GM19397 (cell line): ENCODE measurements around the gene TIFAB.

ENCODE experiments used
- ATAC-seq: cut with Tn5 transposase; IDR thresholded peaks from one replicate; pipeline ENCODE4 v1.9.1; 2021; ENCODE audit warnings: mild to moderate bottlenecking, moderate library complexity; ENCODE audit not compliant: unreplicated experiment

The TIFAB gene

DNA sequence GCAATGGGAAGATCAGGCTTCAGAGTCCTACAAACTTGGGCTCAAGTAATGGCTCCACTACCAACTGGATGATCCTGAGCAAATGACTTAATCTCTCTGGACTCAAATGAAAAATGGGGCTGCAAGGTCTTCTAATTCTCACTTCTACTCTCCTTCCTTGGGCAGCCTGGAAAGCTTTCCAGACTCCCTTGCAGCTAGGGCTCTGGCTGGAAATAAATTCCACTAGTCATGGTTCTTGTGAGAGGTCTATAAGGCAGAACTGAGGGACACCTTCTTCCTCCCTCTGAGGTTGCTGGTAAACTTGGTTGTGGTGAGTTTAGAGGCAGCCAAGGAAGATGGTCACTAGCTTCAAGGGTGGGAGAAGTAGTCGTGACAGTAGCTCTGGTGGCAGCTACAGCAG is 23.6 kb downstream of the TIFAB start:
- ATAC-seq = no peak

DNA sequence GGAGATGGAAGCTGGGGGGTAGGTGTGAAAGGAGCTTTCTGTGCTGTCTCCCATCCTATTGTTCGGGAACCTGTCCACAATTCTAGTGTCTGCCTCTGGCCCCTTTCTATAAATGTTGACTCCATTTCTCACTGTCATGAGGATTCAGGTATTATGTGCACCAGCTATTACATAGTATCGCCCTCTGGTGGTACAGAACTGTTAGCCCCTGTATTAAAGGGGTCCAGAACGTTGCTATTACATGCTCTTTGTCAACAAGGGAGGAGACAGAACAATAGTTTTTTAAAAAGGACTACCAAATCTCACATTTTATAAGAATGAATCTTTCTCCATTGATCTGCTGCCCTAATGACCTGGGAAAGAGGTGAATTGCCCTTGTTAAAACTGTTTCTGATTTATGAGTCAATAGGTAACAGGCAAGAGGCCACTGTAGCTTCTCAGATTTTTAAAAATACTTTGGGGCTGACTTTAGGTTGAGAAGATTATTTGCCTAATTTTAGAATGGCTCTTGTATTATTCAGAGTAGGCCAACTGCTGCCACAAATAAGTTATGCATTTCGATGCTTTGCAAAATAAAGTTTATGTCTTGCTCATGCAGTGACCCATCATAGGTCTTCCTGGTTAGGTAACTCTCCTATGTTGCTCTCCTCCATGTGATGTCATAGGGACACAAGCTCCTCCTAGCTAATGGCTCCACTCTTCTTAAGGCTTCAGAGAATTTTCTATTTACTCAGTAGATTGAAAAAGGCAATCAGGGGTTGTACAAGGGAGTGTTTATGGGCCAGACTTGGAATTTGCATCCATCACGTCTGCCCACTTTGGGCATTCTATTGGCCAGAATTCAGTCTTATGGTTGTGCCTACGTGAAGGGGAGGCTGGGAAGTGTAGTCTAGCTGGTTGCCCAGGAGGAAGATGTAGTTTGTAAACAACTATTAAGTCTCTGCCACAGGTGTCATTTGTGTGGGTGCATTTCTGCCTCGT is 25.8 kb downstream of the TIFAB start:
- peak; percentile 69 for ATAC-seq

DNA sequence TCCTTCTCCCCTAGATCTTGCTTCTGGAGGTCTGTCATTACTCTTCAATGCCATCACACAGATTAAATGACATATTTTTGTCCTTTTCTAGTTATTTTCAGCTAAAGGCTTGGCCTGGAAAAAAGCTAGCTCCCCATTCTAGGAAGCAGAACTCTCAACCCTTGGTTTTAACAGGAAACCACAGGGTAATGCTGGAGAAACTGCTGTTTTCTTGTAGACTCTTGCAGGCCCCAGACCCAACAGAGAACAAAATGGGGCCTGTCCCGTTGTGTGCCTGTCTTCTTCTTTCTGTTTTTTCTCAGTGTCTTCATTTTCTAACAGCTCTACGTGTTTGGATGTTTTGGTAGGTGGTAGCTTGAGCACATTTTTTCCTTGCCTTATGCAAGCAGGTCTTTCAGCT is 26.5 kb downstream of the TIFAB start:
- no peak for ATAC-seq

DNA sequence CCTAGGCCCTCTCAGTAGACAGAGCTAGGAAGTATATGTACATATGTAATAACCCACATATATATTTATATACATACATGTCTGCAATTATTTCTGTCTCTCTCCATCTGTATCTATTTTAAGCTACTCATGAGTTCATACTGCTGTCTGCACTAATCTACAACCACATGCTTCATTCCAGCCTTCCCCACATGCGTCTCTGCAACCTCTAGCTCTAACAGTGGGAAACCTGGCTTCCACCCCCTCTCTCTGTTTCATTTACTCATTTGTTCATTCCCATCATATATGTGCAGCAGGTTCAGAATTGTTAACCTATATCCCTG is 28.3 kb downstream of the TIFAB start:
- ATAC-seq = no peak

DNA sequence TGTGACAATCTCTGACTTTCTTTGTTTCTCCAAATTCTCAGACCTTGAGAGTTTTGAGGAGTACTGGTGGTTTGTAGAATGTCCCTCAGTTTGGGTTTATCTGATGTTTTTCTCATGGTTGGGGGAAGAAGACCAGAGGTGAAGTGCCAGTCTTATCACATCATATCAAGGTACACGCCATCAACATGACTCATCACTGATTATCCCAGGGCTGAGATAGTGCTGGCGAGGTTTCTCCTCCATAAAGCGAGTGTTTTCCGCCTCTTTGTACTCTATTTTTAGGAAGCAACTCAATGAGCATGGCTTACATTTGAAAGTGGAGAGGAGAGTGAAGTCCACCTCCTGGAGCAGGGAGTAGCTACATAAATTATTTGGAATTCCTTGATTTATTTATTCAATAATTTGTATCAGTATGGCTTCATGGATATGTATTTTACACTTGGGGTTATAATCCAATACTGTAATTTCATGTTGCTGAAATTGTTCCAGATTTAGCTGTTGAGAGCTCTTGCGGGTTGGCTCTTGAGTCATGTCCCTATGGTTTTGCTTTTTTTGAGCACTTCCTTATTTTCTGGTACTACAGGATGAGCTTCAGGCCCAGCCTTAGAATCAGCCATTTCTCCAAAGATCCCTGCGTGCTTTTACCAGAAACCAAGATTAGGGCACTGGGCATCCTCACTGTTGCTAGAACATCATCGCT is 28.9 kb downstream of the TIFAB start:
- no peak for ATAC-seq

DNA sequence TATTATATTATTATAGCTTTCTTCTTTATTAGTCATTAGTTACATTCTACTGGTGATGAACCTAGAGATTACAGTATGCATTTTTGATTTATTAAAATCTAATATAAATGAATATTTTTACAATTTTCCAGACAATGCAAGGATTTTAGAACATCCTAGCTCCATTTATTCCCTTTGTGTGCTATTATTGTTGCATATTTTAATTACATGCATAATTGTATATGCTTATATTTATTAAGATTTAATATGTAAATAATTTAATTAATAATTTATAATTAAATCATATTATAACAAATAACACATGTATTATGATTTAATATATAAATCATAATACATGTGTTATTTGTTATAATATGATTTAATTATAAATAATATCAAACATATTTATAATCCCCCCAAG is 29.7 kb downstream of the TIFAB start:
- no peak for ATAC-seq

DNA sequence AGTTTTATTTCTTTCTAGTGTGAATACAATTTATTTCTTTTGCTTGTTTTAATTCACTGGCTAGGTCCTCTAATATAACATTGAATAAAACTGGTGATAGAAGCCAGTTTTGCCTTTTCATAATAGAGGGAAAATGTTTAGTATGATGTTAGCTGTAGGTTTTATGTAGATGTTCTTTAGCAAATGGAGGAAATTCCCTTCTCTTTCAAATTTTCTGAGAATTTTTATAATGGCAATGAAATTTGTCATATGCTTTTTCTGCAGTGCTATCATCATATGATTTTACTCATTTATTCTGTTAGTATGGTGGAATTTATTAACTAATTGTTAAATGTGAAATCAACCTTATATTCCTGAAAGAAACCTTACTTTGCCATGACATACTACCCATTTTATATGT is 35.1 kb downstream of the TIFAB start:
- ATAC-seq = no peak

DNA sequence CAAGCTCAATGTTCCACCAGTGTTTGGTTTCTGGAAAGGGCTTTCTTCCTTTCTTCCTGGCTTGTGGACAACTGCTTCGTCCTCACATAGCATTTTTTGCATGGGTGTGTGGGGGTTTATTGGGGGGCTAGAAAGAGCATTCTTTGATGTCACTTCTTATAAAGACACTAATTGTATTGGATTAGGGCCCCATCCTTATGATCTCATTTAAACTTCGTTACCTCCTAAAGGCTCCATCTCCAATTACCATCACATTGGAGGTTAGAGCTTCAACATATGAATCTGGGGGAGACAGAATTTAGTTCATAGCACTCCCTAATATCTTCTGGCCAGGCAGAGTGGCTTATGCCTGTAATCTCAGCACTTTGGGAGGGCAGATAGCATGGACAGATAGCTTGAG is 47.1 kb downstream of the TIFAB start:
- ATAC-seq = no peak

DNA sequence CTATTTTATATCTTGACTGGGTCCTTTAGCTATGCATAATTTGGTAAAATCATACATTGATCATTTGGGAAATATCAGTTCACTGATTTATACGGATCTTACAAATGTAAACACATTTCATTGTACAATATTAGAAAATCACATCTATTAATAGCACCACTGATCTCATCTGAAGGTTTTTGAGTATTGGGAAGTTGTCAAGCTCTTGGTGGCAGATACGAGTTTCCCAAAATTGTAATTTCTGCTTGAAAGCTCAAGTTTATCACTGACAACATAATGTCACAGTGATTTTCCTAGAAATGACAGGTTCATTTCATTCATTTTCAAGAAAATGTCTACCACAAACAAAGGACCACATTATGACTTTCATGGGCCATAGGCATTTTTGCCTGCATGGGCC is 50.1 kb downstream of the TIFAB start:
- ATAC-seq = no peak

DNA sequence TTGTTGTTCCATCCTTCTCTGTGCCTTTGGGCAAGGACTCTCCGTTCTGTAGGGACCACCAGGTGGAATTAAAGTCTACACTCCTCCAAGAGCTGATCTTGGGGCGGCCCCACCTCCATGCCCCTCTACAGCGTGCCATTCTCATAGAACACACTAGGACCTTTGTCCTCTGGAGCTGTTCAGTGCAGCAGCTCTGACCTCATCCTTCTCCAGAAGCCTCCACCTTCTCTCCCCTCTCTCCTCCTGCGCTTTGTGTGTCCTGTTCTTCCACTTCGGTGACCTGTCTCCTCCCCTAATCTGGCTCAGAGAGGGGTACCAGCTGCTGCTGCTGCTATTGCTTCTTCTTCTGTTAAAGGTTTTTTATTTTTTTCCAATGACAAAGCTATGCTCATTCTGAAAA is 51.3 kb downstream of the TIFAB start:
- no peak for ATAC-seq

DNA sequence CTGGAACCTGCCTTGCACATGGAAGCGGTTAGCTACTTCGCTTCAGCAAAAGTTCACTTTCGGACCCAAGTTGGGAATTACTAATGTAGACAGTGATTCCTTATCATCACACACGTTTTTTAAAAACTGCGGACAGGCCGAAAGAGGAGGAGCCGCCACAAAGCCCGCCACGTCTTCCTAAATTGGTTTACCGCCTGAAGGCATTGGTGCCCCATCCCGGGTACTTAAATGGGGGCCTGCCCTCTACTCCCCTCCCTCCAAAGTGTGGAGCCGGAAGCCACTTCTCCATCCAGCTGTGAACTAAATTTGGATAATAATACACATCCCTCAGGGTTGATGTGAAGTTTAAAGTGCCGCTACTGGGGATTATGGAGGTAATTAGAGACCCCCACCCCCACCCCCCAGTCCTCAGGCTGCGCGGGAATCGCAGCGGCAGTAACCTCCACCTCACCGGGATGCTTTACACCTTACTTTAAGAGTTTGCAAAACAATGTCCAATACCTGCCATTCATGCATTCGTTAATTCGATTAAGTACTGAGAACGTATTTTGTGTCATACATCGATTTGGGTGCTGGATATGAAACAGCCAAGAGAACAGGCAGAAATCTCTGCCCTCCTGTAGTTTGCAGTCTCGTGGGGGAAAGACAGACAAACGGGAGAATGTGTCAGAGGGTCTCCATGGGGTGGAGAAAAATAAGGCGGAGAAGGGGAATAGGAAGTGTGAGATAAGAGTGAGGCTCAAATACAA is 52.2 kb downstream of the TIFAB start:
- no peak for ATAC-seq

DNA sequence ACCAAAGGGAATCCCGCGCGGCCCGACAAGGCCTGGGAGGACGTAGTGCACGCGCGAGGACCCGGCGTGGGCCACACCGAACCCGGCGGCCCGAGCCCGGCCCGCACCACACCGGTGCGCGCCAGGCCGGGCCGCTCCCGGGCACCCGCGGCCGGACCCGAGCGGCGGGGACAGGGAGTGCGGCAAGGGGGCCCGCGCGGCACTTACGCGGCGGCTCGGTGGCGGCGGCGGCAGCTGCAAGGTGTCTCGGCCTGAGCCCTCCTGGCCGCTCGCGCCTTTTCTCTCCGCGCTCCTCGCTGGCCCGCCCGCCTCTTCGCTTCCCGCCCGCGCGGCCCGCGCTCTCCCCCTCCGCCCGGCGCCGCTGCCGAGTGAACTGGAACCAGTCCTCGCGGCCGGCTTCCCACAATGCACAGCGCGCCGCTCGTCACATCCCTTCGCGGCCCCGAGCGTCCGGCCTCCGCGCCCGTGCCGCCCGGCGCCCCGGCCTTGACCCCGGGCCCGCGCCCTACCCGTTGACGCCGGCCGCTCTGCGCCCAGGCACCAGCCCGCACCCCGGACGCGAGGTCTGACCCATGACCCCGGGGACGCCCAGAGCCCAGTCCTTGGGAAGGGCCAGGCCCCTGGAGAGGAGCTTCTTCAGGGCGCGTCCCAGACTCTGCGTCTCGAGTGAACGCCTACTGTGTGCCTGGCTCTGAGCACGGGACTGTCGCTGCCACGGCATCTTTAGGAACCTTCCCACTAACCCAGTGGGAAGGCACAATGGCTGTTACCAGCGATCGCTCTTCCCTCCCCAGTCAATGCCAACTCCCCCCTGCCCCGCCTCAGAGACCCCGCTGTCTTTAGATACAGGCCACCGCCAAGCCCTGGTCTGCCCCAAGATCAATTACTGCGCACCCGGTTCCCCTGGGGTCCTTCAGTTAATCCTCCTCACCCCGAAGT is 53.0 kb downstream of the TIFAB start, which contains the start of gene MACROH2A1:
MACROH2A1 (minus strand) TSS at position 377 of the 939 bp plus-strand sequence. CDS start 10,138 bp downstream, outside the sequence.
- peak; percentile 87 for ATAC-seq

DNA sequence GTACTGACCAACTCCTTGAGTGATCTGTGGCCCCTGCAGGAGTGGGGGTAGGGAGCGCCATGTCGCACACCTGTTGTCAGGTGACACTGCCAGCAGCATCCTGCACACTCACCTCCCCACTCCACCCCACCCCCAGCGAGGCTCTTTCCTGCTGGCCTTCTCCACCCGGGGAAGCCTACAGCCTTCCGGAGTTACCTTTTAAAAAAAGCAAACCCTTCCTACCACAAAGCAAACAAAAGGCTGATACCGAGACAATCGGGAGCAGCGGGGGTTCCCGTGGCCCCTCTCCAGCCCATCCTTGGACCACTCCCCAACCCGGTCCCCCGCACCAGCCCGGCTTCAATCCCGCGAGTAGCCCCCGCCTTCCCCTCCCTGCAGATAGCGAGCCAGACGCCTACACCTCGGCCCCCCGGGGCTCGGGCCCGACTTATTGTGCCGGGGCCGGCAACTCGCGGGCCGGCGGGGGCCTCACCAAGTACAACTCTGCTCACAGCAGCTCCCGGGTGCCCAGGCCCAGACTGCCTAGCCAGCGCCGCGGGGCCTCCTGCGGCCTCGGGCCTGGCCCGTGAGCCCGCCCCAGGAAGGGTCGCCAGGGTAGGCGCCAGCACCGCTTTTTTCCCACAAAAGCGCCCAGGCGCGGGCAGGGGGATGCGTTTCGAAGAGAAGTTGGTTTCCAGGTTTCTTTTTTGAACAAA is 53.8 kb downstream of the TIFAB start:
- ATAC-seq = peak; percentile 33
